MM.1S (cell line): ENCODE data around the gene NPSR1.
"Not testable (repeated sequence)": the region's sequence is repeated elsewhere in the genome, so short reads cannot be mapped to it uniquely, and the experiment has no call there.

Source experiments
- DNase-seq: peaks from one replicate; pipeline ENCODE4 v3.0.0-alpha.2; 2015
- H2AFZ ChIP-seq: fragments of 300-600 bp; sonication (generic); 2 replicates; pipeline ENCODE4 v1.6.0; 2016; ENCODE audit warnings: antibody characterized with exemption, low read length
- H3F3A ChIP-seq: fragments of 300-600 bp; sonication (generic); 2 replicates; pipeline ENCODE4 v1.6.1; 2016; ENCODE audit warnings: mild to moderate bottlenecking, antibody characterized with exemption, low read length, moderate library complexity, mixed read lengths; ENCODE audit not compliant: insufficient read depth
- H3K27ac ChIP-seq: fragments of 300-600 bp; sonication (generic); 2 replicates; pipeline ENCODE4 v1.5.1; 2016; ENCODE audit warnings: mild to moderate bottlenecking, low read length
- H3K27me3 ChIP-seq: fragments of 300-600 bp; sonication (generic); replicated peaks from 2 replicates; pipeline ENCODE4 v1.6.0; 2016; ENCODE audit warnings: low read length; ENCODE audit not compliant: insufficient read depth
- H3K36me3 ChIP-seq: fragments of 300-600 bp; sonication (generic); replicated peaks from 2 replicates; pipeline ENCODE4 v1.6.1; 2016; ENCODE audit warnings: mild to moderate bottlenecking, low read length, mixed read lengths; ENCODE audit not compliant: insufficient read depth
- H3K4me1 ChIP-seq: fragments of 300-600 bp; sonication (generic); 2 replicates; pipeline ENCODE4 v1.6.1; 2016; ENCODE audit warnings: low read length, mixed read lengths
- H3K4me2 ChIP-seq: fragments of 300-600 bp; sonication (generic); 2 replicates; pipeline ENCODE4 v1.6.0; 2016; ENCODE audit warnings: low read depth, low read length
- H3K4me3 ChIP-seq: fragments of 300-600 bp; sonication (generic); 2 replicates; pipeline ENCODE4 v1.5.1; 2016; ENCODE audit warnings: low read length, mixed read lengths
- H3K79me2 ChIP-seq: fragments of 300-600 bp; sonication (generic); 2 replicates; pipeline ENCODE4 v1.6.1; 2016; ENCODE audit warnings: mixed run types, low read length, mixed read lengths
- H3K9ac ChIP-seq: fragments of 300-600 bp; sonication (generic); 2 replicates; pipeline ENCODE4 v1.6.1; 2016; ENCODE audit warnings: low read length, mixed read lengths
- H3K9me2 ChIP-seq: fragments of 300-600 bp; sonication (generic); replicated peaks from 2 replicates; pipeline ENCODE4 v1.6.1; 2016; ENCODE audit warnings: mild to moderate bottlenecking, low read length, mixed read lengths; ENCODE audit not compliant: insufficient read depth
- H3K9me3 ChIP-seq: fragments of 300-600 bp; sonication (generic); replicated peaks from 2 replicates; pipeline ENCODE4 v1.6.1; 2016; ENCODE audit warnings: mild to moderate bottlenecking, low read length, mixed read lengths; ENCODE audit not compliant: insufficient read depth
- H4K20me1 ChIP-seq: fragments of 300-600 bp; sonication (generic); 2 replicates; pipeline ENCODE4 v1.6.1; 2016; ENCODE audit warnings: mild to moderate bottlenecking, low read length, moderate library complexity, mixed read lengths; ENCODE audit not compliant: insufficient read depth
- EZH2 ChIP-seq: fragments of 300-600 bp; sonication (generic); optimal IDR thresholded peaks from 2 replicates; pipeline ENCODE3; 2017; ENCODE audit warnings: low read depth, mild to moderate bottlenecking, antibody characterized with exemption, low read length, mixed read lengths
- EZH2phosphoT487 ChIP-seq: fragments of 300-600 bp; sonication (generic); IDR thresholded peaks from 2 replicates; pipeline ENCODE4 v1.6.1; 2018; ENCODE audit warnings: antibody characterized with exemption, low read length
- TF ChIP-seq, protein P1 (sequence below): fragments of 300-600 bp; sonication (generic); IDR thresholded peaks from 2 replicates; pipeline ENCODE4 v1.5.1; 2016; ENCODE audit warnings: antibody characterized with exemption, low read length, mixed read lengths

Gene NPSR1

DNA sequence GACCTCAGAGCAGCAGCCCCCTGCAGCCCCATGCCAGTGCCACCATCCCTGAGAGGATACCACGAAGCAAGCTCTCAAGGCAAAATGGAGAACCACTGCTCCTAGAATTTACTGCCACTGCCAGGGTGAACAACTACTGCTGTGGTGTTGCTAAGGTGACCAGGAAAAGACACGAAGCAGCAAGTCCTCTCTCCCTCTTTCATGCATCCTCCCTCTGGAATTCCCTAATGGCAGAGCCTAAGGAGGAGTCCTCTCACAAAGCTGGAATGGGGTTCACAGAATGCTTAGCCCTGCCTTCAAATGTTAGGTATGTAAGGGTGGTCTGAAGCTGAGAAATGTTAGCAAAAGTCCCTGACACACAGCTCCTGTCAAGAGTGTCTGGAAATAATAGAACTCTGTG is 35.8 kb upstream of the NPSR1 start:
- Histone ChIP-seq H3K4me1 (no peaks in the 10 kb centered on the region), H4K20me1 (no peaks in the 10 kb centered on the region), H3K4me3 (no peak overlapping the region), H3K27ac (no peak overlapping the region), H3F3A (no peaks in the 10 kb centered on the region), H3K4me2 (no peak overlapping the region), H2AFZ (no peak overlapping the region), H3K9ac (no peak overlapping the region), H3K27me3 (no peaks in the 10 kb centered on the region), H3K36me3 (no peaks in the 10 kb centered on the region), H3K9me3 (no peaks in the 10 kb centered on the region), H3K9me2 (no peaks in the 10 kb centered on the region), H3K79me2 (no peaks in the 10 kb centered on the region)
- TF ChIP-seq EZH2phosphoT487 (no peak), EZH2 (no peak)
- TF ChIP-seq, protein P1, sequence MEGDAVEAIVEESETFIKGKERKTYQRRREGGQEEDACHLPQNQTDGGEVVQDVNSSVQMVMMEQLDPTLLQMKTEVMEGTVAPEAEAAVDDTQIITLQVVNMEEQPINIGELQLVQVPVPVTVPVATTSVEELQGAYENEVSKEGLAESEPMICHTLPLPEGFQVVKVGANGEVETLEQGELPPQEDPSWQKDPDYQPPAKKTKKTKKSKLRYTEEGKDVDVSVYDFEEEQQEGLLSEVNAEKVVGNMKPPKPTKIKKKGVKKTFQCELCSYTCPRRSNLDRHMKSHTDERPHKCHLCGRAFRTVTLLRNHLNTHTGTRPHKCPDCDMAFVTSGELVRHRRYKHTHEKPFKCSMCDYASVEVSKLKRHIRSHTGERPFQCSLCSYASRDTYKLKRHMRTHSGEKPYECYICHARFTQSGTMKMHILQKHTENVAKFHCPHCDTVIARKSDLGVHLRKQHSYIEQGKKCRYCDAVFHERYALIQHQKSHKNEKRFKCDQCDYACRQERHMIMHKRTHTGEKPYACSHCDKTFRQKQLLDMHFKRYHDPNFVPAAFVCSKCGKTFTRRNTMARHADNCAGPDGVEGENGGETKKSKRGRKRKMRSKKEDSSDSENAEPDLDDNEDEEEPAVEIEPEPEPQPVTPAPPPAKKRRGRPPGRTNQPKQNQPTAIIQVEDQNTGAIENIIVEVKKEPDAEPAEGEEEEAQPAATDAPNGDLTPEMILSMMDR = no peak
- DNase-seq = no peak

DNA sequence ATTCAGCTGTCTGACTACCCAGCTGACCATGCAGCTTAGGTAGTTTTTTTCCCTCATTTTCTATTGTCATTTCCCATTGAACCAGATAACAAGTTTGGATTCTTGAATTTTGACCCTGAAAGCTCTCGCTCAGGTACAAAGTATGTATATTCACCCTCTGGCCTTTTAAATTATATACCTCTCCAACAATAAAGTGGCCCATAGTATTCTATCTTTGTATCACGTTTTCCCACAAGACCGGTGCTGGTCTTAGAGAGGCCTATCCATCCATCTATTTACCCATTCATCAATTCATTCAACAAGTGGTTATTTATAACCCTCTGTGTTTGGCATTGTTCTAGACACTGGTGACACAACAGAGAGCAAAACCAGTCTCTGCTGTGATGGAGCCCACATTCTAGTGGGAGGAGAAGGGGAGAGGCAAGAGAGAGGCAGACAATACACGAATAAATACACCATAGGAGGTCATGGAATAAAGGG is 35.2 kb upstream of the NPSR1 start:
- Histone ChIP-seq H3K4me3 (no peak overlapping the region), H3K9me3 (no peaks in the 10 kb centered on the region), H3K4me2 (no peak overlapping the region), H3K4me1 (no peaks in the 10 kb centered on the region), H3K27me3 (no peaks in the 10 kb centered on the region), H3F3A (no peaks in the 10 kb centered on the region), H3K9me2 (no peaks in the 10 kb centered on the region), H4K20me1 (no peaks in the 10 kb centered on the region), H3K9ac (no peak overlapping the region), H3K27ac (no peak overlapping the region), H3K79me2 (no peaks in the 10 kb centered on the region), H2AFZ (no peak overlapping the region), H3K36me3 (no peaks in the 10 kb centered on the region)
- no peak for DNase-seq
- TF ChIP-seq, protein P1 = no peak
- TF ChIP-seq EZH2 (no peak), EZH2phosphoT487 (no peak)

DNA sequence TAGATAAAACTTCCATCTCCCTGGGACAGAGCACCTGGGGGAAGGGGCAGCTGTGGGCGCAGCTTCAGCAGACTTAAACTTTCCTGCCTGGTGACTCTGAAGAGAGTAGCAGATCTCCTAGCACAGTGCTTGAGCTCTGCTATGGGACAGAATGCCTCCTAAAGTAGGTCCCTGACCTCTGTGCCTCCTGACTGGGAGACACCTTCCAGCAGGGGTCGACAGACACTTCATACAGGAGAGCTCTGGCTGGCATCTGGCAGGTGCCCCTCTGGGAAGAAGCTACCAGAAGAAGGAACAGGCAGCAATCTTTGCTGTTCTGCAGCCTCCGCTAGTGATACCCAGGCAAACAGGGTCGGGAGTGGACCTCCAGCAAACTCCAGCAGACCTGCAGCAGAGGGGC is 29.4 kb upstream of the NPSR1 start:
- not testable (repeated sequence) for DNase-seq, H4K20me1 ChIP-seq, H3F3A ChIP-seq

DNA sequence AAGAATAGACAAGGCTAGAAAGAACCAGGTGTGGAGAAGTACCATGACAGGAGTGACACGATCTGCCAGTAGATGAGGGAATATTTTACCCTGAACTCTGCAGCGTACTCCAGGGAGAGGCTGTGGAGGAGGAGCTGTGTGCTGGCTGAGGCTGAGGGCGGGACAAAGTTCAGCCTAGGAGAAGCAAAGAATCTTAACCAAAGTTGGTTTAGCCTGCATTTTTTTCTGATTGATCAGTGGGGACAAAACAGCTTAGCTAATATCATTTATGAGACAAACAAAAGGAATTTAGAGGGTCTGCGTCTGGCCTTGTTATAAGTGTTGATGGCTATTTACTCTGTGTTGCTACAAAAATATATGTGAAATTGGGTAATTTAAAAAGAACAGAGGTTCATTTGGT is 5.2 kb upstream of the NPSR1 start:
- Histone ChIP-seq H3K4me3 (no peak overlapping the region), H3K36me3 (no peaks in the 10 kb centered on the region), H4K20me1 (no peaks in the 10 kb centered on the region), H3K27me3 (no peaks in the 10 kb centered on the region), H3K27ac (no peak overlapping the region), H3K9me3 (no peaks in the 10 kb centered on the region), H3K4me1 (no peaks in the 10 kb centered on the region), H3F3A (no peaks in the 10 kb centered on the region), H3K79me2 (no peaks in the 10 kb centered on the region), H2AFZ (no peak overlapping the region), H3K9ac (no peak overlapping the region), H3K9me2 (no peaks in the 10 kb centered on the region), H3K4me2 (no peak overlapping the region)
- no peak for DNase-seq
- TF ChIP-seq EZH2 = no peak
- TF ChIP-seq, protein P1 = no peak
- no peak for TF ChIP-seq EZH2phosphoT487

More for the DNA sequence above, 29.4 kb upstream of the NPSR1 start:
- H3K9ac ChIP-seq, H3K36me3 ChIP-seq, H3K27me3 ChIP-seq, H3K9me2 ChIP-seq, H3K9me3 ChIP-seq, H3K4me2 ChIP-seq, H3K27ac ChIP-seq, H3K4me3 ChIP-seq, H2AFZ ChIP-seq, H3K4me1 ChIP-seq, H3K79me2 ChIP-seq: not testable (repeated sequence)
